ENCODE results near the gene IL20. TPM values are rescaled to one million over a fixed set of nuclear protein-coding genes. Genes with fewer than 3 reads are reported as not detected.

IL20 gene
- total and polyA plus RNA-seq, 2 of the 13 experiments (the other 11 are each of a cell fraction or from before 2014, with no cell fraction given): 0.05 TPM; not detected in 1

- WGBS (ENCODE audit: low lambda C conversion rate): 32% methylated on average over 3 of the region's 3 CpGs
- Histone ChIP-seq H3K9me3 (ENCODE audit: low read length) (no peaks in the 10 kb centered on the region; the same call in 1 of the 2 replicates), H3K4me2 (ENCODE audit: low read depth, low read length) (no peak overlapping the region), H3K9ac (ENCODE audit: insufficient read depth, low read depth, low read length) (no peak overlapping the region), H3K4me1 (ENCODE audit: insufficient read depth, low read length) (no peaks in the 10 kb centered on the region), H3K27me3 (ENCODE audit: control insufficient read depth in 1 of 2, insufficient read depth in 2 of 2, low read length in 2 of 2) (peaks cover 2 to 10% of the 10 kb centered on the region in 2 experiments; a peak in 3 of 5 replicates), H3K36me3 (replicated peaks in 1 of 2; ENCODE audit: control insufficient read depth in 1 of 2, insufficient read depth in 2 of 2, low read length in 2 of 2) (no peaks in the 10 kb centered on the region), H3K4me3 (replicated peaks in 1 of 3; ENCODE audit: insufficient read depth in 1 of 3, low read depth in 2 of 3, low read length in 3 of 3) (no peak overlapping the region), H2AFZ (ENCODE audit: low read length) (no peak overlapping the region), H4K20me1 (ENCODE audit: insufficient read depth, low read length) (no peaks in the 10 kb centered on the region), H3K27ac (ENCODE audit: extremely low read length, insufficient read depth, low read length) (no peak overlapping the region), H3K79me2 (ENCODE audit: insufficient read depth, low read length) (no peaks in the 10 kb centered on the region)
- CTCF ChIA-PET (ENCODE audit: low intra/inter-chr PET ratio, low total read pairs): no interaction called here
- no peak for ATAC-seq
- no peak for FAIRE-seq
- BruUV-seq (replicated peaks): no TSS peak
- intact Hi-C loops (cut with micrococcal nuclease; ENCODE audit: unreplicated experiment) (no loop called here), in situ Hi-C loops (cut with HindIII; ENCODE audit: extremely low pct_ligation_motif_present, low pct_unique_long_range_greater_than_20kb) (no loop called here)
- TF ChIP-seq USF2 (IDR thresholded peaks at IDR 0.05; ENCODE audit: low read depth, low read length) (no peak), USF2 (CRISPR knock-in tag; IDR thresholded peaks at IDR 0.05; ENCODE audit: borderline replicate concordance) (no peak), HMG20B (CRISPR knock-in tag; conservative IDR thresholded peaks at IDR 0.05) (no peak), FOXA3 (CRISPR knock-in tag; IDR thresholded peaks at IDR 0.05) (no peak), ZIK1 (CRISPR knock-in tag; IDR thresholded peaks at IDR 0.05; ENCODE audit: borderline replicate concordance, low read depth) (no peak), NFIC (IDR thresholded peaks at IDR 0.05; ENCODE audit: low read length) (no peak), NFE2L2 (IDR thresholded peaks at IDR 0.05; ENCODE audit: low read length) (no peak), SNAPC4 (CRISPR knock-in tag; IDR thresholded peaks at IDR 0.05) (no peak), TOE1 (CRISPR knock-in tag; IDR thresholded peaks at IDR 0.05) (no peak), ZNF501 (CRISPR knock-in tag; IDR thresholded peaks at IDR 0.05) (no peak), SMYD3 (CRISPR knock-in tag; IDR thresholded peaks at IDR 0.05) (no peak), TAF1 (CRISPR knock-in tag; IDR thresholded peaks at IDR 0.05) (no peak), ZNF382 (CRISPR knock-in tag; IDR thresholded peaks at IDR 0.05; ENCODE audit: borderline replicate concordance) (no peak), RBFOX2 (IDR thresholded peaks at IDR 0.05; ENCODE audit: low read depth, low read length) (no peak), ASH2L (IDR thresholded peaks at IDR 0.05; ENCODE audit: insufficient read length, low read depth, low read length) (no peak), TOPORS (CRISPR knock-in tag; IDR thresholded peaks at IDR 0.05) (no peak)
- TF ChIP-seq, protein P1, sequence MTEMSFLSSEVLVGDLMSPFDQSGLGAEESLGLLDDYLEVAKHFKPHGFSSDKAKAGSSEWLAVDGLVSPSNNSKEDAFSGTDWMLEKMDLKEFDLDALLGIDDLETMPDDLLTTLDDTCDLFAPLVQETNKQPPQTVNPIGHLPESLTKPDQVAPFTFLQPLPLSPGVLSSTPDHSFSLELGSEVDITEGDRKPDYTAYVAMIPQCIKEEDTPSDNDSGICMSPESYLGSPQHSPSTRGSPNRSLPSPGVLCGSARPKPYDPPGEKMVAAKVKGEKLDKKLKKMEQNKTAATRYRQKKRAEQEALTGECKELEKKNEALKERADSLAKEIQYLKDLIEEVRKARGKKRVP (CRISPR knock-in tag; IDR thresholded peaks at IDR 0.05): no peak
- POLR2A ChIA-PET: no interaction called here
- DNase-seq (ENCODE audit: low spot score): no peak
These were observed 18.0 kb upstream of the IL20 start for GRCh38 chr1:206847337-206847834.
